GM21447 (cell line): Measurements from ENCODE around the gene LHPP.
A peak's percentile ranks its signal among the peaks of the same experiment; 100 is the strongest.

Experiments used
- ATAC-seq: cut with Tn5 transposase; IDR thresholded peaks from one replicate; pipeline ENCODE4 v1.9.1; 2021; ENCODE audit not compliant: unreplicated experiment

The LHPP gene

GRCh38 chr10:124518366-124518765 lies 56.7 kb downstream of the LHPP start:
- ATAC-seq: no peak

- ATAC-seq: no peak
Observed at GRCh38 chr10:124520558-124521428, 59.2 kb downstream of the LHPP start.

- ATAC-seq: no peak
Observed at GRCh38 chr10:124521429-124521871, 59.8 kb downstream of the LHPP start.

- ATAC-seq: no peak
Observed at GRCh38 chr10:124522131-124522932, 60.7 kb downstream of the LHPP start.

- no peak for ATAC-seq
Observed at GRCh38 chr10:124522933-124523871, 61.6 kb downstream of the LHPP start.

GRCh38 chr10:124523901-124524300 lies 62.3 kb downstream of the LHPP start:
- no peak for ATAC-seq

- ATAC-seq: no peak
Observed at GRCh38 chr10:124524991-124525653, 63.5 kb downstream of the LHPP start.

- no peak for ATAC-seq
Observed at GRCh38 chr10:124525751-124526600, 64.4 kb downstream of the LHPP start.

GRCh38 chr10:124526621-124527267 lies 65.1 kb downstream of the LHPP start:
- ATAC-seq: no peak

GRCh38 chr10:124527874-124528395 lies 66.3 kb downstream of the LHPP start:
- no peak for ATAC-seq

GRCh38 chr10:124529661-124530214 lies 68.1 kb downstream of the LHPP start:
- ATAC-seq: peak; percentile 13

- peak; percentile 90 for ATAC-seq
Observed at GRCh38 chr10:124530215-124530665, 68.6 kb downstream of the LHPP start.

- no peak for ATAC-seq
Observed at GRCh38 chr10:124530816-124531215, 69.2 kb downstream of the LHPP start.

- no peak for ATAC-seq
Observed at GRCh38 chr10:124532106-124532641, 70.6 kb downstream of the LHPP start.

- ATAC-seq: no peak
Observed at GRCh38 chr10:124532788-124533187, 71.2 kb downstream of the LHPP start.

- no peak for ATAC-seq
Observed at GRCh38 chr10:124533266-124533665, 71.6 kb downstream of the LHPP start.

GRCh38 chr10:124534231-124534798 lies 72.7 kb downstream of the LHPP start:
- no peak for ATAC-seq
